Endothelial cell (in vitro differentiated cells): Measurements from ENCODE around the gene TBX5. TPM values are rescaled to one million over a fixed set of nuclear protein-coding genes. Genes with fewer than 3 reads are reported as not detected.
A peak's percentile ranks its signal among the peaks of the same experiment; 100 is the strongest.

Experiments
- DNase-seq: peaks from one replicate; pipeline ENCODE4 v3.0.0; 2021; ENCODE audit warnings: low spot score
- H3K27ac Mint-ChIP-seq: one replicate; pipeline ENCODE4 v1.8.0; 2021; ENCODE audit warnings: mixed read lengths, inconsistent platforms; ENCODE audit not compliant: unreplicated experiment
- H3K27me3 Mint-ChIP-seq: one replicate; pipeline ENCODE4 v1.8.0; 2021; ENCODE audit warnings: mild to moderate bottlenecking, moderate library complexity, mixed read lengths, inconsistent platforms; ENCODE audit not compliant: unreplicated experiment
- H3K36me3 Mint-ChIP-seq: one replicate; pipeline ENCODE4 v1.8.0; 2021; ENCODE audit warnings: mild to moderate bottlenecking, low read depth, mixed read lengths, inconsistent platforms; ENCODE audit not compliant: unreplicated experiment
- H3K4me1 Mint-ChIP-seq: one replicate; pipeline ENCODE4 v1.8.0; 2021; ENCODE audit warnings: mild to moderate bottlenecking, mixed read lengths, inconsistent platforms; ENCODE audit not compliant: unreplicated experiment
- H3K4me3 Mint-ChIP-seq: one replicate; pipeline ENCODE4 v1.8.0; 2021; ENCODE audit warnings: mild to moderate bottlenecking, mixed read lengths, inconsistent platforms; ENCODE audit not compliant: unreplicated experiment
- H3K9me3 Mint-ChIP-seq: one replicate; pipeline ENCODE4 v1.8.0; 2021; ENCODE audit warnings: mixed read lengths, inconsistent platforms; ENCODE audit not compliant: unreplicated experiment
- CTCF ChIP-seq: fragments of 200-600 bp; sonication (generic); IDR thresholded peaks from one replicate; pipeline ENCODE4 v1.5.0; 2021; ENCODE audit warnings: antibody characterized with exemption; ENCODE audit not compliant: unreplicated experiment
- total RNA-seq: library from RNA; stranded (reverse); fragmentation: NEBNext Ultra II Directional; extraction: Animal tissue kit (Norgen Biotek cat#: 25700); gene quantifications from one replicate; pipeline ENCODE4 v1.2.1, GENCODE V29; 2021; ENCODE audit not compliant: unreplicated experiment

Gene TBX5
- total RNA-seq, 1 donor from 2014 or later: 0.38 TPM

DNA sequence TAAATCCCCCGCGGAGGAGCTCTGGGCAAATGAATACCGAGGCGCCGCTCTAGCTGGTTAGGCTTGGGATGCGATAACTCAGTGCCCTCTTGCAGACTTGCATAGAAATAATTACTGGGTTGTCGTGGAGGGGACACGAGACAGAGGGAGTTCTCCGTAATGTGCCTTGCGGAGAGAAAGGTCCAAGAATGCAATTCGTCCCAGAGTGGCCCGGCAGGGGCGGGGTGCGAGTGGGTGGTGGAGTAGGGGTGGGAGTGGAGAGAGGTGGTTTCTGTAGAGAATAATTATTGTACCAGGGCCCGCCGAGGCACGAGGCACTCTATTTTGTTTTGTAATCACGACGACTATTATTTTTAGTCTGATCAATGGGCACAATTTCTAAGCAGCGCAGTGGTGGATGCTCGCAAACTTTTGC, 2.5 kb upstream of the TBX5 start:
- DNase-seq: no peak
- Mint-ChIP-seq H3K27me3 (peaks cover 48% of the 10 kb centered on the region), H3K36me3 (no peaks in the 10 kb centered on the region), H3K27ac (no peak overlapping the region), H3K9me3 (no peaks in the 10 kb centered on the region), H3K4me3 (no peak overlapping the region), H3K4me1 (peaks cover 45% of the 10 kb centered on the region)
- no peak for TF ChIP-seq CTCF

DNA sequence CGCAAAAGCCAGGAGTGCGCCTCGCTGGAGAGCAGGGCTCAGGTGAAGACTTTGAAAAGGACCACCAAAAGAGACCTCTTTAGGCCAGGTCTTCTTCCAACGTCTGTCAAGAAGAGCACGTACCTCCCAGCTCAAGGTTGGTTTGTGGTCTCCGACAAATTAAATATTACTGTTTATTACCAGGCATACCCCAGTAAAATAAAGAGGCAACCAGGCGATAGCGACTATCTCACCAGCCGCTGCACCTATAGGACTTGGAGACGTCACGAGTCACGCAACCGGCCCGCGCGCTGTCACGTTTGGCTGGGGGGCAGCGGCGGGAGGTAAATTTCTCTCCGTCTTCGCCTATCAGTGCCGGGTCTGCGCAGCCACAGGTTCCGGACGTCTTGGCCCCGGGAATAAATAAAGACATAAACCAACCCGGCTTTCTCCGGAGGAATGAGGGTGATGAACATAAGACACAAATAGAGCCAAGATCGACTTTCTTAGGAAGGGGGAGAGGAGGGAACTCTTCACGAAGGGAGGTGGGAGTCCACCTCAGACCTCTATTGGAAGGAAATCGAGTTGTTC, 2.0 kb upstream of the TBX5 start:
- Mint-ChIP-seq H3K27ac (no peak overlapping the region), H3K36me3 (no peaks in the 10 kb centered on the region), H3K4me3 (no peak overlapping the region), H3K4me1 (peaks cover 42% of the 10 kb centered on the region), H3K9me3 (no peaks in the 10 kb centered on the region), H3K27me3 (peaks cover 45% of the 10 kb centered on the region)
- no peak for TF ChIP-seq CTCF
- DNase-seq: no peak

GRCh38 chr12:114406984-114407841, 1.3 kb upstream of the TBX5 start:
- Mint-ChIP-seq H3K4me3 (no peak overlapping the region), H3K27me3 (peaks cover 47% of the 10 kb centered on the region), H3K4me1 (peaks cover 40% of the 10 kb centered on the region), H3K9me3 (no peaks in the 10 kb centered on the region), H3K27ac (no peak overlapping the region), H3K36me3 (no peaks in the 10 kb centered on the region)
- DNase-seq: no peak
- no peak for TF ChIP-seq CTCF

GRCh38 chr12:114406316-114406983, 506 bp upstream of the TBX5 start:
- no peak for DNase-seq
- Mint-ChIP-seq H3K27me3 (peaks cover 49% of the 10 kb centered on the region), H3K4me1 (peaks cover 33% of the 10 kb centered on the region), H3K27ac (no peak overlapping the region), H3K4me3 (peak overlapping the region; percentile 57), H3K36me3 (no peaks in the 10 kb centered on the region), H3K9me3 (no peaks in the 10 kb centered on the region)
- no peak for TF ChIP-seq CTCF
